ENCODE data around the gene RECK.

Gene RECK

DNA sequence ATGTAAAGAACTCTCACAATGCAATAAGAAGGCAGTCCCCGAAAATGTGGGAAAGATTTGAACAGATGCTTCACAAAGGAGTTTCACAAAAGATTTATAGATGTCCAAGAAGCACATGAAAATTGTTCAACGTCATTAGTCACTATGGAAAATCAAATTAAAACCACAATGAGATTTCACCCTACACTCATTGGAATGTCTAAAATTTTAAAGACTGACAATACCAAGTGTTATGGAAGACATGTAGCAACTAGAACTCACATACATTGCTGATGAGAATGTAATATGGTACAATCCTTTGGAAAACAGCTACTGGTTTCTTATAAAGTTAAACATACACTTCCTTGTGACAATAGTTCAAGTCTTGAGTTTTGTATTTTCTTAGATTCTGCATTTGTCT is 11.0 kb upstream of the RECK start:
- DNase-seq = no peak

GRCh38 chr9:36029202-36029601 is 7.5 kb upstream of the RECK start:
- no peak for DNase-seq

DNA sequence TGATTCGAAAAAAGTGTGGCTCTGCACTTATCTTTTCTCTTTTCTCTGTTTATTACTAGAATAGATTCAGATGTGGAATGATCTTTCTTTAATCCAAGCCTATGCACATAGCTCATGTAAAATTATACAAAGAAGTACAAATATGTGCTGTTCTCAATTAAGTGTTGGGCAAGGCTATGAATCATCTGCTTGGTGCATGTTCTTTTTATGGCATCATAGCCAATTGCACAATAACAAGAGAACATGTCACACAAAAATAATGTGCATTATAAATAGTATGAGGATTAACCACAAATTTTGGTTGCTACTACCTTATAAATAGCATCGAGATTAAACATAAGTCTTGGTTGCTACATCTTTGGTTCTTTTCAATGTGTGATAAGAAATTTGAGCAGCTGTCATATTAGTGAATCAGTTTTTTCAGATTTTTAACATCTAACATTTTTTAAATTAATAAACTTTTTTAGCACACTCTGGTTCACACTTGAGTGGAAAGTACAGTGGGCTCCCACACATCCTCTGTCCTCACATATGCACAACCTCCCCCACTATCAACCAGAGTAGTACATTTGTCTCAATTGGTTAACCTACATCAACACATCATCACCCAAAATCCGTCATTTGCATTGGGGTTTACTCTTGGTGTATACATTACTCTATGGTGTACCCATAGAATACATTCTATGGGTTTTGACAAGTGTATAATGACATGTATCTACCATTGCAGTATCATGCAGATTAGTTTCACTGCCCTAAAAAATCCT is 6.8 kb upstream of the RECK start:
- no peak for DNase-seq

DNA sequence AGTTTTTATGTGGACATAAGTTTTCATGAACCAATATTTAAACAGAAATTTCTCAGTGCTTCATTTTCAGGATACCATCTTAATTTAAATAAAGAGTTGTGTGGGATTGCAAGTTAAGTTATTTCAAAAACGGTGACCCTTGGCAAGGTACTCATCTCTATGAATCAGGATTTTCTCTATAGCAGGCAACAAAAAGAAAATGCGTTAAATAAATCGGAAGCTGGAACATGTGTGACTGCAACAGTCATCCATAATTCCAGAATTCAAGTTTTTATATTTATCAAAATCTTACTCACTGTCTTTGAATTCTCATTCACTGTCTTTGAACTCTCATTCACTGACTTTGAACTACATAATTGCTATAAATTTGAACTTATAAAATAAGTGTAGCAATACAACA is 5.8 kb upstream of the RECK start:
- DNase-seq = no peak

DNA sequence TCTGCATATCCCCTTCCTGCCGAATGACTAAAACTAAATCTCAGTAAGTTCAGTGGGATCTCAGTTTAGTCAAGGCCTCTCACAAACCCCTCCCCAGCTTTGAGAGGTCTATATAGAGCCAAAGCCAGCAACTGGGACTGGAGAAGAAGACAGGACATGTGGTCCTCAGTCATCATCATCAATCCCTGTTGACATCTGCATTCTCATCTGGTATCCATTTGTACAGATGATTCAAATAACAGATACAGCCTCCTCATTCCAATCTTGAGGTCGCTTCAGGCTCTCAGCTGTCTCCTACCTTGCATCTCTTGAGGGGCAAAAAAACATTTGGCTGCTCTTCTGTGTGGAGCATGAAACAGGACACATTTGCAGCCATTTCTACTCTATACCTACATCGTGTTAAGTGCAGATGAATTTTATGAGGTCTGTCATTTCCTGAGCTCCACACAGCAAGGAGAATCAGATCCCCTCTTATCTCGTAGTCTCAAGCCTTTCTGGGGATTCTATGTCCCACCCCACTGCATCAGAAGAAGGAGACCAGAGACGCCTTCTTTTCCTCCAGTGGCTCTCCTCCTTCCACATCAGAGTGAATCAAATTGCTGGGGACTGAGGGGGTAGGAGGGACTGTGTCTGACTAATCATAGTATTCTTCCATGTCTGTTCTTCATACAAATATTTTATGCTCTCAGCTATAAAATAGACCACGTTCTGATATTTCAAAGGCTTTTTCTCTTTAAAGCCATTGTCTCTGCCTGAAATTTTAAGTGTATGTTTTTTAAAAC is 4.7 kb upstream of the RECK start:
- no peak for DNase-seq

- DNase-seq = no peak
Measured at GRCh38 chr9:36033788-36034187, 2.9 kb upstream of the RECK start.

GRCh38 chr9:36034234-36034633 is 2.5 kb upstream of the RECK start:
- no peak for DNase-seq

- no peak for DNase-seq
Measured at GRCh38 chr9:36035006-36035405, 1.7 kb upstream of the RECK start.

- DNase-seq = no peak
Measured at GRCh38 chr9:36036253-36036779, 397 bp upstream of the RECK start.

GRCh38 chr9:36037549-36038122 is 923 bp downstream of the RECK start:
- DNase-seq = no peak

GRCh38 chr9:36039121-36039520 is 2.4 kb downstream of the RECK start:
- no peak for DNase-seq

DNA sequence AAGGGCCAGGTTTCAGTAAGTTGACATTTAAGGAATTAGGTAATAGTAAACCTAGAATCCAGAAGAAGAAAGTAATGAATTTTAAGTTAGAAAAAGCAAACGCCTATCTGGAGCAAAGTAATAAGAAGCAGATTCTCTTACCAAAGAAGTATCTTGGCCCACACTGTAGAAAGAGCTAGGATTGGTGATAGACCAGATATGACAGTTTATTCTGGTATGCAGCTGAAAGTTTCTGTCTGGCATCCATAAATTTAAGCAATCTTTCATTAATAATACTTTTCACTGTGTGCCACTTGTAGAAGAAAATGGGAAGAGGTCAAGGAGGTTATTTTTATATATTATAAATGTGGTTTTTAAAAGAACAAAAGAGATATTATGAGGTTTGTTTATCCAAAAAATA is 3.0 kb downstream of the RECK start:
- DNase-seq = no peak

DNA sequence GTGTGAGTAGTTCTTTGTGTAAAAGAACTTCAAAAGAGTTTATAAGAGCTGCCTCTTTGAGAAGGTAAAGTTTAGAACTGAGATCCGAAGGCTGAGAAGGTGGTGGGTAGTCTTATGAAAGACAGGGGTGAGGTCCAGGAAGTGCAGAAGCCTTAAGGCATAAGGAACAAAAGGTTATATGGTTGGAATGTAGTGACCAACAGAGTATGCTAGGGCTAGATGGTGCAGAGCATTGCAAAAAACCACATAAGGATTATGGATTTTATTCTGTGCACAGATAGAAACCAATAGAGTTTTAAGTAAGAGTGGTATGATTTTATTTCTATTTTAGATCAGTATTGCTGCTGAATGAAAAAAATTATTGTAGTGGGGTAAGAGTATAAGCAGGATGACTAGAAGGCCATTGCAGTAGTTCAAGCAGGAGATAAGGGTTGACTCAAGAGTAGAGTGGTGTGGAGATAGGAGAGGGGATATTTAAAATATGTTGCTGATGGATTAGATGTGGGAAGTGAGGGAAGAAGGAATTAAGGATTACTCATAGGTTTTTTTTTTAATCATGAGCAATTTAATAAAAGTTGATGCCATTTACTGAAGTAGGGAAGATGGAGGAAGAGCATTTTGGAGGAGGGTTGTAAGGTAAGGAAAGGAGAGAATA is 3.7 kb downstream of the RECK start:
- no peak for DNase-seq

DNA sequence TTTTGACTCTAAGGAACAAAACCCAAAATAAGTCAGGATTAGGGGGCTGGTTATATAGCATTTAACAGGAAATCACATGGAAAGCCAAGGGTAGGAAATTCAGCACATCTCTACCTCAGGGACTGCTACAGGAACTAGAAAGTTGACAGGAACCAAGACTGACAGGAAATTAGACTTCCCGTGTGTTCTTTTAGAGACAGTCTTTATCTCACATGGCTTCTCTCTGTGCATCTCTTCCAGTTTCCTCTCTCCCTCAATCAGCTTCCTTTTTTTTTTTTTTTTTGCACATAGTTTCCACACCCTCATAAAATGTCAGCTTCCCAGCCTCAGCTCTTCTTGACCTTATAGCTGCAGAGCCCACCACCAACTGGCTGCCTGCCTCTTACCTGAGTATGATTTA is 4.8 kb downstream of the RECK start:
- no peak for DNase-seq

DNA sequence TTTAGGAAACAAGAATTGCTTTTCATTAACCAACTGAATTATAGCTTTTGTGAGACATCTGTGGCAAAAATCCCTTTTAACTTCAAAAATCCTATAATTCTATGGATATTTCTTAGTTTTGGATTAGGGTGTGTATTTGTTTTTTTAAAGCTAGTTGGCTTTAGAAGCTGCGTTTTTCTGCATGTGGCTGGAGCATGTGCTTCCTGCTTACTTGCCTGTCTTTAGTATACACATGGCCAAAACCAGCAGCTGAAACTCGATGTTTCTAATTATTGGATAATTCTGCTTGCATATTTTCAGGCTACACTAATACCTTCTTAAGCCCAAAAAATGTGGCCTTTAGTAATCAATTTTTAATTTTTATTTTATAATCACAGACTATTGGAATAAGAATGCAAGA is 8.9 kb downstream of the RECK start:
- DNase-seq = no peak

DNA sequence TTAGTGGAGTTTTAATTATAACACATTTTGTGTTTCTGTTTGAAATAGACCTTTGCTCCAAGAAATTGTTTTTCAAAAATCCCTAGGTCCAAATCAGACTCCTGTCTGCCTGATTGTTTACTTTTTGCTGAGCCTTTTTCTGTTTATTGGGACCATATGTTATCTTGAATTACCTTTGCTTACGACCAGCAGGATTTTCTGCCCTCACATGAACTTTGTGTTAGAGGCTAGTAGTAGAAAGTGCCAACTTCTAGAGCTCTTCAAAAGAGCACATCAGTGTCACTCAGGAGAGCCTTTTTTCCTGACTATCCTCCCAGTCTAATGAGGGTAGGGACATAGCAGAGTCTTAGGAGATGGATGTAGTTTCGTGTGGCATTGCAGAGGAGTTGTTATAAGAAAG is 10.2 kb downstream of the RECK start:
- DNase-seq = no peak

- no peak for DNase-seq
Measured at GRCh38 chr9:36049408-36049807, 12.7 kb downstream of the RECK start.

DNA sequence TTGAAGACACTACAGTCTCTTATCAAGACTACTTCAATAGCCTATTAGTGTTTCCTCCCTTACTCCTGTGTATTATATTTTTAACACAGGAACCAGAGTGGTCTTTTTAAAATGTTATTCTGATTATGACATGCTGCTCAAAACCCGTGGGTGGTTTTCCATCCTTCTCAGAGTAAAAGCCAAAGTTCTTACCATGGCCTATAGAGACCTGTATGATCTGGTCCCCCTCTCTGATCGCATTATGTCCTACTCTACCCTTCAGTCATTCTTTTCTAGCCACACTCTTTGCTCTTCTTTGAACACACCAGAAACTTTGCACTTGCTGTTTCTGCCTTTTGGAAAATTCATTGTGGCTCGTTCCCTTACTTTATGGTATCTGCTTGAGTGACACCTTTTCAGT is 13.8 kb downstream of the RECK start:
- DNase-seq = no peak

DNA sequence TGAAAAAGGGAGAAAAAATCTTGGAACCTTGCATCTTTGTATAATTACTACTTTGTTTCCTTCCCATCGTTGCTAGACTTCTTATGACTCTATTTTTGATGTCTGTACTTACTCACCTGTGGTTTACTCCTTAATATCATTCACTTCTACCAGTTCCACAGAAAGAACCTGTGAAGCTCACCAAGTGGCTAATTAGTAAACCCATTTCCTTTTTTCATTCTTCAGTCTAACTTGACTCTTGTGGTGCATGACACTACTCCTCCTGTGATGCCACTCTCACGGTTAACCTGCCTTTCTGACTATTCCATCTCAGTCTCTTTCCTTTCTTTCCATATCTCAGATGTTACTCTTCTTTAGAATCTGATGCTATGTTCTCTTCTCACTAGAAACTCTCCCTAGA is 14.6 kb downstream of the RECK start:
- no peak for DNase-seq

- no peak for DNase-seq
Measured at GRCh38 chr9:36053971-36054370, 17.3 kb downstream of the RECK start.

DNA sequence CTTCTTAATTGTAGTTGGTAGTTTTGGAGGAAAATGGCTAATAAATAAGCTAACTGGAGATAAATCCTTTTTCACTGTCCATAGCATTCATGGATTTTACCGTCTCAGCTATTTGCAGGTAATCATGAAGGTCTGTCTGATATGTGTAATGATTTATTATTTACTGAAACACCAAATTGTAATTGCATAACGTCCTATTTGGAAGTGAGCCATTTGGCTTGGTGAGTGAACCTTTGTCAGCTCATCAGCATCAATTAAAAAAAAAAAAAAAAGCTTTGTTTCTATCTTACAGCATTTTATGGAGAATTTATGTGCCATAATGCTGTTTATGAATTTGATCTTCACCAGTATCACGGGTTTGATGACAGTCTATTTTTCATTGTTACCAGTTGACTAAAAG is 20.2 kb downstream of the RECK start:
- DNase-seq = no peak

DNA sequence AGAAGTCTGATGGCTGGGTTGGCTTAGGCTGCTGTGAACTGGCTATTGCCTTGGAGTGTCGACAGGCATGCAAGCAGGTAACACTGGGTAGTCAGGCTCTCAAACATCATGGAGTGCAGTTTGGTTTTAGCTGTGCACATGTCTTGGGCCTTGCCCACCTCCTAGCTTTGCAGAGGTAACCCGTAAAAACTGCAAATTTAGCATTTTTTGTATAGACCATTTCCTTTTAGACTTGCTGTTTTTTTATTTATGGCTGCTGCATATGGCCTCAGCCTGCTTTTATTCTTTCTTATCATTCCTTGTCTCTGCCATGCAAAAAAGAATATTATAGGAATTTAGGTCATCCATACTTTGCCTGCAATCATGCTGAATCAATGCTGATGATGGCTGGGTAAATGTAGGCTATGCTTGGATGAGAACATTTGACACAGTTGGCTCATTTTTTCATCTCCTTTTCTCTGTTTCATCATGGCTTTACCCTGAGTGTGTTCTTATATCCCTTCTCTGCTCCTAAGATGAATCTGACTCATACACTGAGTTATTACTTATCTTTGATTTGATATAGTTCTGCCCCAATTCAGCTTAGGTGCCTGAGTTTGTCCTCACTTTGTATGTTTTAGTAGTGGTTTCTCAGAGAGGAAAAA is 27.2 kb downstream of the RECK start:
- DNase-seq = no peak

Measured in central memory CD4-positive, alpha-beta T cell (primary cell).